HUDEP-2 (cell line): ENCODE measurements around the gene STK26.
"Not testable (repeated sequence)": the region's sequence is repeated elsewhere in the genome, so short reads cannot be mapped to it uniquely, and the experiment has no call there.

Experiments used
- DNase-seq, 76 experiments: peaks; one replicate each; lab custom pipeline; 2025; ENCODE audit not compliant: unreplicated experiment in 76 of 76; lab: John Stamatoyannopoulos, UW

STK26 gene

DNA sequence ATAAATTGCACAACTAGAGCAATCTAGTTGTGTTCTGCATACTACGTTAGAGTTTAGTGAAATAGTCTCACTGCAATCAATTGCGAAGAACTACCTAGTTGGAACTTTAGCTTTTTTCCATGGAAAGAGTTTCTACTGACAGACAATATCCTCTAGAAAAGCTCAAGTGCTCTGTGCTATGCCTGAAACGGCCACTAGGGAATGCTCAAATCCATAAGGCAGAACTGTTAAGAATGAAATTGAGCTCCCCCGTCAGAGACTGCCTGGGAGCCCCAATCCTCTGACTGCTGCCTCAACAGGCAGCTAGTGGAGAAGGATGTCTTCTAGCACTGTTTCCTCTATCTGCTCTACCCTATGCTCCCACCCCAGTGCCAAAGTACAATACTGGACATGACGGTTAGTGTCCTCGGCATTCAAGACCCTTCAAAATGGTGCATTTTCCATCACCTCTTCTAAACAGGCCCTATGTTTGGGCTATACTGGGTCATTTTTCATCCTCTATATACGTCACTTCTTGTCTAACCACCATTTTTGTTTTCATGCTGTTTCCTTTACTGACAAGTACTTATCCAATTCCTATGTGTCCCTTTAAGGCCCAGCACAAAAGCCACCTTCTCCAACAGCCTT, 69.5 kb downstream of the STK26 start:
- peak in 46 of 76 experiments; percentile 0 to 49 (median 8) for DNase-seq

GRCh38 chrX:132093239-132093860, 70.2 kb downstream of the STK26 start:
- DNase-seq: no peak

DNA sequence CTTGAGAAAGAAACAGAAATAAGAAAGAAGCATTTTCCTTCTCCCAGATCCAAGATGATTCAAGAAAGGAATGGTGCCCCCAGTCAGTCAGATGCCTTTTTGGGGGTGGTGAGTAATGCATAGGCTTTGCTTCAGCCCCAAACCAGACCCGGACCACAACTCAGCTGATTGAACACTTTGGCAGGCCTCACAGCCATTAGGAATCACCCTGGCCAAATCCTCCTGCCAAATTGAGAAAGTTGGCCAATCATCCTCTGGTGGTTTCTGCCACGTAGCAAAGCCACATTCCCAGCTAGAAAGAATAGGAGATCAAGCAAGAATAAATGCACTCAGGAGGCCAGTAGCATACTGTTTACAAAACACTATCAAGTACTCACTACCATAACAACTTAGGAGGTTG, 71.1 kb downstream of the STK26 start:
- DNase-seq: no peak

DNA sequence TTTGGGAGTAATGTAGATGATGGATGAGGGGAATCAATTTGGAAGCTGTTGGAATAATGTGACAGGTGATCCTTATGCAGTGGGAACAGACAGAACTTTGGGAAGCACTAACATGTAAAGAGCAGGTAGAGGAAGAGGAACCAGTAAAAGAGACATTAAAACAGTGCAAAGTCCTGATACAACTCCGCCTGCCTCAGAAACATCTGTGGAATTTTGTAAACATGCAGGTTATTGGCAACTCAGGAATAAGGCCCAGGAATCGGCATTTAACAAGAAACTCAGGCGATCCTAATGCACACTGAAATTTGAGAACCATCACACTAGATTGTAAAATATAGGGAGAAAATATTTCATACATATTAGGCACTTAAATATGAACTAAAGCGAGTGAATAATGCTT, 75.6 kb downstream of the STK26 start:
- not testable (repeated sequence) for DNase-seq

DNA sequence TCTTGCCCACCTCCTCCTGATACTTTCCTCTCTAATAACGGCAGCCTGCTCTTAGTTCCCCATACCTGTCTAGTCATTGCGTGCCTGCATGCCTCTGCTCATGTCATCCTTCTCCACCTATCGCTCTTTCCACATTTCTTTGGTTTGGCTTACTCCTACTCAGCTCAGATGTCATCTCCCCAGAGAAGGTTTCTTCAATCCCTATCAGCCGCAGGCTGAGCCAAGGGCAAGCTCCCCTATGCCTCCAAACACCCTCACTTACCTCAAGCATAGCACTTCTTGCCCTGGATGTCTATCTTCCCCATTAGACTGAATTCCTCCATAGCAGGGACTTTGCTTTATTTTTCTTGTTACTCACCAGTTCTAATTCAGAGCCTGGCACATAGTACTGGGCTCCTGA, 78.1 kb downstream of the STK26 start:
- DNase-seq: no peak

DNA sequence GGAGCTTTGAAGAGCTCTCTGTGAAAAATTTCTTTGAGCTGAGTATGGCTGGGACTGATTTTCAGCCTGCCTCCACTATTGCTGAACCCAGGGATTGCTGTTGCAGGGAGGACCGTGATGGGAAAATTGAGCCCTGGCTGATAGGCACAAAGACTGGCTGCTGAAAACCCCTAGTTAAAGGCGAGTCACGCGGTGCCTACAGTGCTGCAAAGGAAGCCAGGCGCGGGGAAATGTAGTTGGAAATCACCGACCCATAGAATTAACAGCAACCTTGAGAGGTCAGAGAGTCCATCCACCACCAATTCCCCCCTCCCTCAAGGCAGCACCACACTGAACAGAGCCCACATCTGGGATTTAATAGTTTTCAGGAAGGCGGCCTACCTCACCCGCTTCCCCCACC, 78.7 kb downstream of the STK26 start:
- no peak for DNase-seq

DNA sequence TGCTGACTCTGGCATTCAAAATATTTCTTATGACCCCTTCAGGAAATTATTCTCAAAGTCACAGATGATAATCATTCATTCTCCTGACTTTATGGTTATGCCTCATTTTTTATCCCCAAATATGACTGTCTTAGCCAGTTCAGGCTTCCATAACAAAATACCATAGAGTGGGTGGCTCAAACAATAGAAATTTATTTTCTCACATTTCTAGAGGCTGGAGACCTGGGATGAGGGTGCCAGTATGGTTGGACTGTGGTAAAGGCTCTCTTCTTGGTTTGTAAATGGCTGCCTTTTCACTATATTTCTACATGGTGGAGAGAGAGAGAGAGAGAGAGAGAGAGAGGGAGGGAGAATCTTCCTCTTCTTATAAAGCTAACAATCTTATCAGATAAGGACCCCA, 84.2 kb downstream of the STK26 start:
- no peak for DNase-seq

DNA sequence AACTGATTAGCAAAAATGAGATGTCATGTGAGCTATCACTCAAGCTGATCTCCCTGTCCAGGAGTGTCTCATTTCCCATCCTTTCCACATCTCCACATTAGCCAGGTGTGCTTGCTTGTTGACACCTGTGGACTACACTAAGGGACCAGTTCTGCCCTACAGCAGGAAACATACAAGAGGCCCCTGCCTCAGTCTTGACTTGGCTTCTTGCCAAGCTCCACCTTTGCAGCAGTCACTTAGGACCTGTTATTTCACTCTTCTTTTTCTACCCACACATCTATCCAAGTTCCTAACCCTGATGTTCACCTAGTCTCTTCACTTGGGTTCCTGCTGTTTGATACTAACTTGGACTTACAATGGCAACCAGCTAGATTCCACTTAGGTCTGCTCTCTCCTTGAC, 91.5 kb downstream of the STK26 start:
- DNase-seq: no peak

DNA sequence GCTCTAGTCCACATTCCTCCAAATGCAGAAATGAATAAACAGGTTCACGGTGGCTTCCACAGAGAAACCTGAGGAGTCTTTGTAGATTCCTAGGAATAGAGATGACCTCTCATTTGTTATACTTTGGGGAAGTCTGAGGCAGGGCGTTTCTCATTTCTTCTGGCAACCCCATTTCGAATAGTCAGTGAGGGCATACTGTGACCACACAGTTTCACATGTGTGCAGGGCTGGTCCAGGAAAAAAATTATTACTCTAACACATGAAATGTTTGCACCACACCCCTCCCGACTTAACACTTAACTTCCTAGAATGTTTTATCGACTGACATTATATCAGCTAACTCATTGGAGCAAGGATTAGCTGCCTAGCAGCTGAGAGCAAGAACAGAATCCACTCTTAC, 92.7 kb downstream of the STK26 start:
- no peak for DNase-seq

DNA sequence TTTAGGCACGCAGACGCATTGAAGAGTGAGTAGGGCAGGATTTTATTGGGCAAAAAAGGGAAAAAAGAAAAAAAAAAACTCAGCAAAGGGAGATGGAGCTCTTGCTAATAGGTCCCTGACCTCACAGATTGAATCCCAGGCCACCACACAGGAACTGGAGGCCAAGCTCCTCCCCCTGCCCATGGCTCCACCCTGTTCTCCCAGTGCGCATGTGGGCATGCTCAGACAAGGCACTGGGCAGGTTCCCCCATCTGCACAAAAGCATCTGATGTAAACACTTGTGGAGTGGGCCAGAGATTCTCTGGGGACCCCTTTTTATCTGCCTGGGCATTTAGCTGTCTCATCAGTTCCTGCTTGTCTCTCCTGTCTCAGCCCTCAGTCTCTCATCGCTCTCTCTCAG, 95.3 kb downstream of the STK26 start:
- no peak for DNase-seq

DNA sequence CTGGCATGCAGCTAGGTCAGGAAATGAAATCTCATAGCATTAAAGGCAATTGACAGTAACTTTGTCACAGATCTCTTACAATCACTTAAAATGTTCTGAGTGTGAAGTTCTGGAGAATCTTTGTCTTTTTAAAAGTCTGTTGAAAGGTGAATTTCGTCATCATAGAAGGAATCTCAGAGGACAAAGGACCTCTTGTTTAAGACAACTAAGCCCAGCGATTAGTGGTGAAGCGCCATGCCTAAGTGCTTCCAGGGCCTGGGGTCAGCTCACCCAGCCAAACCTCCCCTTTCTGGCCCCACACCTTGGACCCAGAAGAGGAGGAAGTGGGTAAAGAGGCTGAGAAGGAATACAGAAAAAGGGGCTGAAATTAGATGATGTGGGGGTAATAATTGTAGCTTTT, 96.2 kb downstream of the STK26 start:
- DNase-seq: no peak

GRCh38 chrX:132119821-132120515, 96.9 kb downstream of the STK26 start:
- DNase-seq: no peak

GRCh38 chrX:132120913-132121312, 97.8 kb downstream of the STK26 start:
- no peak for DNase-seq
